ENCODE results near the gene PHACTR1. TPM values are rescaled to one million over a fixed set of nuclear protein-coding genes. Genes with fewer than 3 reads are reported as not detected.
A peak's percentile ranks its signal among the peaks of the same experiment; 100 is the strongest.

The PHACTR1 gene
- polyA plus RNA-seq, 2 of the 4 experiments (the other 2 are of a cell fraction) = not detected

DNA sequence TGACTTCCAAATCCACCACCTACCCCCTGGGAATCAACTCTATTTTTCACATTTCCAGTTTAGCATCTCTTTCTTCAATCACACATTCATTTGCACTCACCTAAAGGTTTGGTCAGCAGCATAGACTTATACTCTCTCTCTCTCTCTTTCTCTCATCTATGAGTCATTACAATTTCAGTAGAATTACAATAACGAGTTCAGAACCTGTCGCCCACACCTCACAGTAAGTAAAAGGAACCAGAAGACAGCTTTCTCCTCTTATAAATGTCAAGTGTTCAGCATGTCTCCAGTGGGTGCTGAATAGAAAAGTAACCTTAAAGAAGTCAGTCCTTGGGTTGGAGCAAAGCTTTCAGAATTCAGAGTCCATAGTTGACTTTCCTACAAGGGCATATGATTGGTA is 1.1 kb upstream of the PHACTR1 start:
- POLR2A ChIA-PET = no interaction called here
- no peaks in the 10 kb centered on the region for H3K4me1 ChIP-seq
- H3K27ac ChIP-seq = no peak overlapping the region
- H3K4me2 ChIP-seq = no peak overlapping the region
- DNase-seq (ENCODE audit: low read depth in 1 of 2, low spot score in 1 of 2) = no peak
- ATAC-seq = no peak
- FAIRE-seq = no peak
- no peak overlapping the region for H3K4me3 ChIP-seq
- TF ChIP-seq TFCP2L1 (CRISPR knock-in tag; IDR thresholded peaks at IDR 0.05) (no peak), HOXB13 (CRISPR knock-in tag; IDR thresholded peaks at IDR 0.05; ENCODE audit: low read depth) (no peak), FOSB (CRISPR knock-in tag; IDR thresholded peaks at IDR 0.05) (no peak), EHMT2 (IDR thresholded peaks at IDR 0.05; ENCODE audit: low read depth) (no peak), EHF (CRISPR knock-in tag; IDR thresholded peaks at IDR 0.05) (no peak), NR3C1 (IDR thresholded peaks at IDR 0.05) (no peak), SMC3 (IDR thresholded peaks at IDR 0.05) (no peak), JUNB (IDR thresholded peaks at IDR 0.05) (no peak), NPAS2 (CRISPR knock-in tag; IDR thresholded peaks at IDR 0.05; ENCODE audit: borderline replicate concordance) (no peak), NFE2L2 (conservative IDR thresholded peaks at IDR 0.05; ENCODE audit: low read length) (no peak), JUN (IDR thresholded peaks at IDR 0.05) (no peak)
- TF ChIP-seq, protein P1, sequence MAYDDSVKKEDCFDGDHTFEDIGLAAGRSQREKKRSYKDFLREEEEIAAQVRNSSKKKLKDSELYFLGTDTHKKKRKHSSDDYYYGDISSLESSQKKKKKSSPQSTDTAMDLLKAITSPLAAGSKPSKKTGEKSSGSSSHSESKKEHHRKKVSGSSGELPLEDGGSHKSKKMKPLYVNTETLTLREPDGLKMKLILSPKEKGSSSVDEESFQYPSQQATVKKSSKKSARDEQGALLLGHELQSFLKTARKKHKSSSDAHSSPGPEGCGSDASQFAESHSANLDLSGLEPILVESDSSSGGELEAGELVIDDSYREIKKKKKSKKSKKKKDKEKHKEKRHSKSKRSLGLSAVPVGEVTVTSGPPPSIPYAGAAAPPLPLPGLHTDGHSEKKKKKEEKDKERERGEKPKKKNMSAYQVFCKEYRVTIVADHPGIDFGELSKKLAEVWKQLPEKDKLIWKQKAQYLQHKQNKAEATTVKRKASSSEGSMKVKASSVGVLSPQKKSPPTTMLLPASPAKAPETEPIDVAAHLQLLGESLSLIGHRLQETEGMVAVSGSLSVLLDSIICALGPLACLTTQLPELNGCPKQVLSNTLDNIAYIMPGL (CRISPR knock-in tag; IDR thresholded peaks at IDR 0.05; ENCODE audit: borderline replicate concordance) = no peak
- TF ChIP-seq, protein P2, sequence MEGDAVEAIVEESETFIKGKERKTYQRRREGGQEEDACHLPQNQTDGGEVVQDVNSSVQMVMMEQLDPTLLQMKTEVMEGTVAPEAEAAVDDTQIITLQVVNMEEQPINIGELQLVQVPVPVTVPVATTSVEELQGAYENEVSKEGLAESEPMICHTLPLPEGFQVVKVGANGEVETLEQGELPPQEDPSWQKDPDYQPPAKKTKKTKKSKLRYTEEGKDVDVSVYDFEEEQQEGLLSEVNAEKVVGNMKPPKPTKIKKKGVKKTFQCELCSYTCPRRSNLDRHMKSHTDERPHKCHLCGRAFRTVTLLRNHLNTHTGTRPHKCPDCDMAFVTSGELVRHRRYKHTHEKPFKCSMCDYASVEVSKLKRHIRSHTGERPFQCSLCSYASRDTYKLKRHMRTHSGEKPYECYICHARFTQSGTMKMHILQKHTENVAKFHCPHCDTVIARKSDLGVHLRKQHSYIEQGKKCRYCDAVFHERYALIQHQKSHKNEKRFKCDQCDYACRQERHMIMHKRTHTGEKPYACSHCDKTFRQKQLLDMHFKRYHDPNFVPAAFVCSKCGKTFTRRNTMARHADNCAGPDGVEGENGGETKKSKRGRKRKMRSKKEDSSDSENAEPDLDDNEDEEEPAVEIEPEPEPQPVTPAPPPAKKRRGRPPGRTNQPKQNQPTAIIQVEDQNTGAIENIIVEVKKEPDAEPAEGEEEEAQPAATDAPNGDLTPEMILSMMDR (IDR thresholded peaks at IDR 0.05) = no peak
- TF ChIP-seq, protein P3, sequence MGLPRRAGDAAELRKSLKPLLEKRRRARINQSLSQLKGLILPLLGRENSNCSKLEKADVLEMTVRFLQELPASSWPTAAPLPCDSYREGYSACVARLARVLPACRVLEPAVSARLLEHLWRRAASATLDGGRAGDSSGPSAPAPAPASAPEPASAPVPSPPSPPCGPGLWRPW (IDR thresholded peaks at IDR 0.05) = no peak
- H3K9me3 ChIP-seq = no peaks in the 10 kb centered on the region
- CTCF ChIA-PET = no interaction called here
- 5% methylated on average over 2 of the region's 2 CpGs for WGBS (ENCODE audit: missing lambda C conversion rate)

DNA sequence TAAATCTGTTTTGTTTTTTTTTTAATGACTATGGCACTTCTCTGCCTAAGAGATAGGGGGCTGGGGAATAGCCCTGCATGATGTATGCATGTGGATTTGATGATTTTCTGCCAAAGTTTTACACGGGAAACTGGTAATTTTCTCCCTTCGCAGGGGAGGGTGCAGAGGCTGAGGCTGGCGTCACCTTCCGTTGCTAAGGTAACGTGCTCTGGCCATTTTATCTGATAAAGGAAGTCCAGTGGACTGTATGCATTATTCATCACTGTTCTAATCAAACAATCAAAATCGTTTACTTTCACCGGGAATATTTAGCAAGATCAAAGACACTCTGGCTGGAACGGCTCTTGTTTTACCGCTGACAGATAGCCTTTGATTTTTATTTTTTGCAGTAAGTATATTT is 789 bp downstream of the PHACTR1 start:
- Histone ChIP-seq H3K27ac (no peak overlapping the region), H3K9me3 (no peaks in the 10 kb centered on the region), H3K4me3 (no peak overlapping the region), H3K4me1 (no peaks in the 10 kb centered on the region), H3K4me2 (peak overlapping the region; percentile 23)
- ATAC-seq (no peak), DNase-seq (ENCODE audit: low read depth in 1 of 2, low spot score in 1 of 2) (peak in 1 of 2 experiments; percentile 2), FAIRE-seq (no peak)
- CTCF ChIA-PET = no interaction called here
- WGBS (ENCODE audit: missing lambda C conversion rate) = 16% methylated on average over 9 of the region's 9 CpGs
- POLR2A ChIA-PET = no interaction called here
- TF ChIP-seq TP53 (CRISPR knock-in tag; IDR thresholded peaks at IDR 0.05) (no peak), JUN (IDR thresholded peaks at IDR 0.05) (no peak), RAD21 (conservative IDR thresholded peaks at IDR 0.05 in 1 of 2, IDR thresholded peaks at IDR 0.05 in 1 of 2) (no peak)

DNA sequence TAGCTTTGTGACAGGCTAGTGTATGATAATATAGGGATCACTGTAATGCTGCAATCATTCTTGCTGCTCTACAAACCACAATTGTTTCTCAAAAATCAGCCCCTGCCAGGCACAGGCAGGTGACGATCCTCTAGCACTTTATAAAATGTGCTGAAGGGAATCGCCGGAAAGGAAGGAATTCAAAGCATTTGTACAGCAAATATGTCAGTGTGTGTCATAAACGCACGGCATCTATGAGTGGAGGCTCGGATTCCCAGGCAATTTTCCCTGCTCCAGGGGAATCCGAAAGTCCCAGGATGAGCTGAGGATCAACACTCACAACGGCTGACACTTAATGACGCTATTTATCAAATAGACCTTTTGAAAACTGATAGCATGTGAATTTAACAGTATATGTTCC is 1.4 kb downstream of the PHACTR1 start:
- DNase-seq (ENCODE audit: low read depth in 1 of 2, low spot score in 1 of 2) (peak; percentile 3 to 4), ATAC-seq (no peak), FAIRE-seq (no peak)
- TF ChIP-seq MYC (IDR thresholded peaks at IDR 0.05; ENCODE audit: borderline replicate concordance, low read length) = no peak
- TF ChIP-seq NPAS2 (CRISPR knock-in tag; IDR thresholded peaks at IDR 0.05; ENCODE audit: borderline replicate concordance) = no peak
- no peak for TF ChIP-seq EHF (CRISPR knock-in tag; IDR thresholded peaks at IDR 0.05)
- TF ChIP-seq, protein P4, sequence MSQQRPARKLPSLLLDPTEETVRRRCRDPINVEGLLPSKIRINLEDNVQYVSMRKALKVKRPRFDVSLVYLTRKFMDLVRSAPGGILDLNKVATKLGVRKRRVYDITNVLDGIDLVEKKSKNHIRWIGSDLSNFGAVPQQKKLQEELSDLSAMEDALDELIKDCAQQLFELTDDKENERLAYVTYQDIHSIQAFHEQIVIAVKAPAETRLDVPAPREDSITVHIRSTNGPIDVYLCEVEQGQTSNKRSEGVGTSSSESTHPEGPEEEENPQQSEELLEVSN (IDR thresholded peaks at IDR 0.05; ENCODE audit: borderline replicate concordance, low read depth) = no peak
- TF ChIP-seq, protein P5, sequence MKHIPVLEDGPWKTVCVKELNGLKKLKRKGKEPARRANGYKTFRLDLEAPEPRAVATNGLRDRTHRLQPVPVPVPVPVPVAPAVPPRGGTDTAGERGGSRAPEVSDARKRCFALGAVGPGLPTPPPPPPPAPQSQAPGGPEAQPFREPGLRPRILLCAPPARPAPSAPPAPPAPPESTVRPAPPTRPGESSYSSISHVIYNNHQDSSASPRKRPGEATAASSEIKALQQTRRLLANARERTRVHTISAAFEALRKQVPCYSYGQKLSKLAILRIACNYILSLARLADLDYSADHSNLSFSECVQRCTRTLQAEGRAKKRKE (CRISPR knock-in tag; IDR thresholded peaks at IDR 0.05; ENCODE audit: low read depth) = no peak
- TF ChIP-seq TFCP2L1 (CRISPR knock-in tag; IDR thresholded peaks at IDR 0.05) = no peak
- no peak for TF ChIP-seq CHD2 (IDR thresholded peaks at IDR 0.05; ENCODE audit: low read length, partially characterized antibody)
- TF ChIP-seq, protein P3 (IDR thresholded peaks at IDR 0.05) = no peak
- no peak for TF ChIP-seq RFX5 (IDR thresholded peaks at IDR 0.05)
- TF ChIP-seq, protein P6, sequence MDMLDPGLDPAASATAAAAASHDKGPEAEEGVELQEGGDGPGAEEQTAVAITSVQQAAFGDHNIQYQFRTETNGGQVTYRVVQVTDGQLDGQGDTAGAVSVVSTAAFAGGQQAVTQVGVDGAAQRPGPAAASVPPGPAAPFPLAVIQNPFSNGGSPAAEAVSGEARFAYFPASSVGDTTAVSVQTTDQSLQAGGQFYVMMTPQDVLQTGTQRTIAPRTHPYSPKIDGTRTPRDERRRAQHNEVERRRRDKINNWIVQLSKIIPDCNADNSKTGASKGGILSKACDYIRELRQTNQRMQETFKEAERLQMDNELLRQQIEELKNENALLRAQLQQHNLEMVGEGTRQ (IDR thresholded peaks at IDR 0.05) = no peak
- TF ChIP-seq MAZ (IDR thresholded peaks at IDR 0.05; ENCODE audit: borderline replicate concordance, low read depth, low read length) = no peak
- TF ChIP-seq MAFK (IDR thresholded peaks at IDR 0.05; ENCODE audit: partially characterized antibody) = no peak
- TF ChIP-seq POLR2AphosphoS2 (conservative IDR thresholded peaks at IDR 0.05; ENCODE audit: low read length) = no peak
- no peak for TF ChIP-seq CEBPB (IDR thresholded peaks at IDR 0.05)
- TF ChIP-seq, protein P7, sequence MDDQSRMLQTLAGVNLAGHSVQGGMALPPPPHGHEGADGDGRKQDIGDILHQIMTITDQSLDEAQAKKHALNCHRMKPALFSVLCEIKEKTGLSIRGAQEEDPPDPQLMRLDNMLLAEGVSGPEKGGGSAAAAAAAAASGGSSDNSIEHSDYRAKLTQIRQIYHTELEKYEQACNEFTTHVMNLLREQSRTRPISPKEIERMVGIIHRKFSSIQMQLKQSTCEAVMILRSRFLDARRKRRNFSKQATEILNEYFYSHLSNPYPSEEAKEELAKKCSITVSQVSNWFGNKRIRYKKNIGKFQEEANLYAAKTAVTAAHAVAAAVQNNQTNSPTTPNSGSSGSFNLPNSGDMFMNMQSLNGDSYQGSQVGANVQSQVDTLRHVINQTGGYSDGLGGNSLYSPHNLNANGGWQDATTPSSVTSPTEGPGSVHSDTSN (IDR thresholded peaks at IDR 0.05) = no peak
- ChIA-PET POLR2A (no interaction called here), CTCF (no interaction called here)
- Histone ChIP-seq H3K27ac (no peak overlapping the region), H3K4me1 (no peaks in the 10 kb centered on the region), H3K4me3 (no peak overlapping the region), H3K9me3 (no peaks in the 10 kb centered on the region), H3K4me2 (peak overlapping the region; percentile 23; the same call in 2 of the 3 replicates)
- WGBS (ENCODE audit: missing lambda C conversion rate) = 5% methylated on average over 9 of the region's 9 CpGs

Measured in A549 (cell line).